Stimulated activated CD8-positive, alpha-beta memory T cell treated with anti-CD3 and anti-CD28 coated beads, Interleukin-12 subunit alpha, Interleukin-12 subunit beta, amount 100 ng/mL, for 24 hours (primary cell): ENCODE data around the gene KDM2A.

ENCODE experiments used
- DNase-seq: peaks from one replicate; pipeline ENCODE4 v3.0.0-alpha.2; 2020; ENCODE audit errors: extremely low read depth

Gene KDM2A

DNA sequence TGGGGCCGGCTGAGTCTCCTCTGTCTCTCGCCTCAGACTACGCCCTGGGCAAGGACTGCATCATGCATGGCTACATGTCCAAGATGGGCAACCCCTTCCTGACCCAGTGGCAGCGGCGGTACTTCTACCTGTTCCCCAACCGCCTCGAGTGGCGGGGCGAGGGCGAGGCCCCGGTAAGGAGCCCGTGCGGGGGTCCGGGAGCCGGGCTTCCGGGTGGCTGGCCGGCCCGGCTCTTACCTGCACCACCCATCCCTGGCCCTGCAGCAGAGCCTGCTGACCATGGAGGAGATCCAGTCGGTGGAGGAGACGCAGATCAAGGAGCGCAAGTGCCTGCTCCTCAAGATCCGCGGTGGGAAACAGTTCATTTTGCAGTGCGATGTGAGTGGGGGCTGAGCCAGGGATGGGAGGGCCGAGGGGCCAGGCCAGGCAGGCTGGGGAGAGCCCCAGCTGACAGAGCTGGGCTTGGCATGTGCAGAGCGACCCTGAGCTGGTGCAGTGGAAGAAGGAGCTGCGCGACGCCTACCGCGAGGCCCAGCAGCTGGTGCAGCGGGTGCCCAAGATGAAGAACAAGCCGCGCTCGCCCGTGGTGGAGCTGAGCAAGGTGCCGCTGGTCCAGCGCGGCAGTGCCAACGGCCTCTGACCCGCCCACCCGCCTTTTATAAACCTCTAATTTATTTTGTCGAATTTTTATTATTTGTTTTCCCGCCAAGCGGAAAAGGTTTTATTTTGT lies 165.9 kb downstream of the KDM2A start:
- no peak for DNase-seq

DNA sequence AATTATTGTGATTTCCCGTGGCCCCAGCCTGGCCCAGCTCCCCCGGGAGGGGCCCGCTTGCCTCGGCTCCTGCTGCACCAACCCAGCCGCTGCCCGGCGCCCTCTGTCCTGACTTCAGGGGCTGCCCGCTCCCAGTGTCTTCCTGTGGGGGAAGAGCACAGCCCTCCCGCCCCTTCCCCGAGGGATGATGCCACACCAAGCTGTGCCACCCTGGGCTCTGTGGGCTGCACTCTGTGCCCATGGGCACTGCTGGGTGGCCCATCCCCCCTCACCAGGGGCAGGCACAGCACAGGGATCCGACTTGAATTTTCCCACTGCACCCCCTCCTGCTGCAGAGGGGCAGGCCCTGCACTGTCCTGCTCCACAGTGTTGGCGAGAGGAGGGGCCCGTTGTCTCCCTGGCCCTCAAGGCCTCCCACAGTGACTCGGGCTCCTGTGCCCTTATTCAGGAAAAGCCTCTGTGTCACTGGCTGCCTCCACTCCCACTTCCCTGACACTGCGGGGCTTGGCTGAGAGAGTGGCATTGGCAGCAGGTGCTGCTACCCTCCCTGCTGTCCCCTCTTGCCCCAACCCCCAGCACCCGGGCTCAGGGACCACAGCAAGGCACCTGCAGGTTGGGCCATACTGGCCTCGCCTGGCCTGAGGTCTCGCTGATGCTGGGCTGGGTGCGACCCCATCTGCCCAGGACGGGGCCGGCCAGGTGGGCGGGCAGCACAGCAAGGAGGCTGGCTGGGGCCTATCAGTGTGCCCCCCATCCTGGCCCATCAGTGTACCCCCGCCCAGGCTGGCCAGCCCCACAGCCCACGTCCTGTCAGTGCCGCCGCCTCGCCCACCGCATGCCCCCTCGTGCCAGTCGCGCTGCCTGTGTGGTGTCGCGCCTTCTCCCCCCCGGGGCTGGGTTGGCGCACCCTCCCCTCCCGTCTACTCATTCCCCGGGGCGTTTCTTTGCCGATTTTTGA lies 166.8 kb downstream of the KDM2A start:
- DNase-seq, result no peak

DNA sequence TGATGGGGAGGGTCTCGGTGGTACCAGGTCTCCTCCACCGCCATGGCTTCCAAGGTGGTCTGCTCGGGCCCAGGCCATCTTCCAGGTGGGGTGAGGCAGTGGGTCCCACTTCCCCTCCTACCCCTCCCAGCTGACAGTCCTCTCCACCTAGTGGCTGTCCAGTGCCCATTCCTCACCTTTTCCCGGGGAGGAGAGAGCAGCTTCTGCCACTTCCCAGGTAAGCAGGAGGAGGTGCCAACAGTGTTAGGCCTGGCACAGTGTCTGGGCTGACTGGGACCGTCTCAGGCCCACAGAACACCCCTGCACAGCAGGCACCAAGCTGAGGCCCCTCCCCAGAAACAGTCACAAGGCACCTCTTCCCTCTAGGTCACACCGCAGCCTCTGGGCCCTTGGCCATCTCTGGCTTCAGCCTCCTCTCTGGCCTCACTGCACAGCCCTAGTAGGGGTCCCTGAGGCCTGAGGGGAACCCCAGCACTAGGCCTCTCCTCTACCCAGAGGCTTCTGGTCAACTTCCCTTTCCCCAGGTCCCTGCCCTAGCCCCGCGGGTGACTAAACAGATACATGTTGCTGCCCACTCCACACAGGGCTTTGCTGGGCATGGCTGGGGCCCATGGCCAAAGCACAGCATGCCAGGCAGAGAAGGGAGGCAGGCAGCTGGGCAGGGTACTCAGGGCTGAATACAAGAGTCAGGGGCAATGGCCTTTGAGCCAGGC lies 167.7 kb downstream of the KDM2A start:
- no peak for DNase-seq

DNA sequence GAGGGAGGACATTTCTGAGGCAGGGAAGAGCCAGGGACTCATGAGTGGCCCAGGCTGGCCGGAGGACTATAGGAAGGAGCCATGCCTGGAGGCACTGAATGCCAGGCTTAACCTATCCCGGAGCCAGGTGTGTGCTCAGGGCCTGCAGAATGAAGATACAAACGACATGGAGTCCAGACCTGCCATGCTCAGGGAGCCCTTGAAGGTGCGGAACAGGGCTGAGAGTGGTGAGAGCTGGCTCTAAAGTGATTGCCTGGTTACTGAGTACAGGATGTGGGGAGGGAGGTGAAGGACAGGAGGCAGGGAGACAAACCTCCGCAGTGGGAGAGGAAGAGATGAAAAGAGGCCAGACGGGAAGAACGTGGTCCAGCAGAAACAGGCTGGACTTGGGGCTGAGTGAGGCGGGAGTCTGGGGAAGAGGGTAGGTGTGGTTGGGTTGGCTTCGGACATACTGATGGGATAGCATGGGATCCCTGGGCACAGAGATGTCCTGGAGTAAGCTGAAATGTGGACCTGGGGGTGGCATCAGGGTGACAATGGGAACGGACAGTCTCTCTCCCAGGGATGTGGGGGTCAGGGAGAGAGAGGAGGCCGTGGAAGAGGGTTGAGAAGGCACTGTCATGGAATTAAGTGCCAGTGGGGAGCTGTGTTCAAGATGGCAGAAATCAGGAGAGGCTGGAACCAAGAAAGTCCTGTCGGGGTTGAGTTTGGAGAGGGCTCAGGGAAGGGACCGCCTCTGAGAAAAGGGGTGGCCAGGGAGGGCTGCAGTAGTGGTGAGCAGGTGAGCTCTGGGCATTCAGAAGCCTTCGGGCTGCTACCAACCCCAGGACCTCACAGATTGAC lies 168.5 kb downstream of the KDM2A start:
- no peak for DNase-seq

DNA sequence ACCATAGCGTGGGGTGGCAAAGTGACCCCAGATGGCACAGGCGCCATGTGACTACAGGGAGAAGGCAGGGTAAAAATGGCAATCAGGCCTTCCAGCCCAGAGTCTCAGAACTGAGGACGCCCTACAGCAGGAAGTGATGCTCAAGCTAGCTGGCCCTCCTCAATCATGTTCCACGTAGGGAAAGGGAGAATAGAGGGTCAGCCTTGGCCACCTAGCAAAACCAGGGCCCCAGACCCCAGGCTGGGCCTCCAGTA lies 169.1 kb downstream of the KDM2A start:
- no peak for DNase-seq

DNA sequence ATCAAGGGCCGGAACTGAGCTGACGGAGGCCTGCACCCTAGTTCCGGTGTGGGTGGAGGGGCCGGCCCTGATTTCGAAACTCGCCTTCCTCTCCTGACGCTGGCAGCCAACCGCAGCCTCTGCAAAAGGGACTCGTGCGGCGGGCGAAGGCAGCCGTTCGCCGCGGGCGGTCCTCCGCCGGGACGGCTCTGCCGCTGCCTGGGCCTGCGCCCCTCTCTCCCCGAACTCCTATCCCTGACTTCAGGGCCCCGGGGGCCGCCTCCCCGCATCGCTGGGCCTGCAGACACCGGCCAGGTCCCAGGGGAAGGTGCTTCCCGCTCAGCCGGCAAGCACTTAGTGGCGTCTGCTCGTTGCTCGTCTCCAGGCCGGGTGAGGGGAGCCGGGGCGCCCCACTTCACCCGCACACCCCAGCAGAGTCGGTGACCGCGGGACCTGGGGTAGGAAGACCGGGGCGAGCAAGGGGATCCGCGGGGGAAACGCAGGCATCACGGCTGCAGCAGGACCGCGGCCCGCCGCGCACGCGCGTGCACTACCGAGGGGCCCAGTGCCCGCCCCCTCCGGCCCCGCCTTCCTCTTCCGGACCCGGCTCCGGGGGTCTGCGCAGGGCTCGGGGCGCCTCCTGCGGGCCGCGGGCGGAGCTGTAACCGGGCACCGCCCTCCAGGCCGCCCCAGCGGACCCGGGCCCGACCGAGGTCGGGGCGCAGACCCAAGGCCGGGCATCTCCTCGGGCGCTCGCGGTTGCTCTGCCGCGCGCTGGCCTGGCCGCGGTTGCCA lies 169.6 kb downstream of the KDM2A start:
- DNase-seq, result peak; percentile 78

DNA sequence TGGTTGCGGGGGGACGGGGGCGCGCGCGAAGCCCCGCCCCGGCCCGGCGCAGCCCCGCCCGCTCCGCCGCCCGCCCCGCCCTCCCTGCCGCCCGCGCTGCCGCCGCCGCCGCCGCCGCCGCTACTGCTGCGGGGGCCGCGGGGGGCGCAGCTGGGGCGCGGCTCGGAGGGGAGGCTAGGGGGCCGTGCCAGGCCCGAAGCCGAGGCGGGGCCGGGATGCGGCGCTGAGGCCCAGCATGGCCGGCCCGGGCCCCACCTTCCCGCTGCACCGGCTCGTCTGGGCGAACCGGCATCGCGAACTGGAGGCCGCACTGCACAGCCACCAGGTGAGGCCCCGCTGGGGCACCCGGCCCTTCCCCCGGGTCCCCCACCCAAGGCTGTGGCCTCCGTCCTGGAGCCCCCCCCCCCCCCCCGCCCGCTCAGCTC lies 170.2 kb downstream of the KDM2A start, which contains the start of gene ANKRD13D:
TSS of gene ANKRD13D (plus strand) at position 78 of the 425 bp plus-strand sequence. CDS start at position 236, 158 bp downstream.
- DNase-seq, result no peak

DNA sequence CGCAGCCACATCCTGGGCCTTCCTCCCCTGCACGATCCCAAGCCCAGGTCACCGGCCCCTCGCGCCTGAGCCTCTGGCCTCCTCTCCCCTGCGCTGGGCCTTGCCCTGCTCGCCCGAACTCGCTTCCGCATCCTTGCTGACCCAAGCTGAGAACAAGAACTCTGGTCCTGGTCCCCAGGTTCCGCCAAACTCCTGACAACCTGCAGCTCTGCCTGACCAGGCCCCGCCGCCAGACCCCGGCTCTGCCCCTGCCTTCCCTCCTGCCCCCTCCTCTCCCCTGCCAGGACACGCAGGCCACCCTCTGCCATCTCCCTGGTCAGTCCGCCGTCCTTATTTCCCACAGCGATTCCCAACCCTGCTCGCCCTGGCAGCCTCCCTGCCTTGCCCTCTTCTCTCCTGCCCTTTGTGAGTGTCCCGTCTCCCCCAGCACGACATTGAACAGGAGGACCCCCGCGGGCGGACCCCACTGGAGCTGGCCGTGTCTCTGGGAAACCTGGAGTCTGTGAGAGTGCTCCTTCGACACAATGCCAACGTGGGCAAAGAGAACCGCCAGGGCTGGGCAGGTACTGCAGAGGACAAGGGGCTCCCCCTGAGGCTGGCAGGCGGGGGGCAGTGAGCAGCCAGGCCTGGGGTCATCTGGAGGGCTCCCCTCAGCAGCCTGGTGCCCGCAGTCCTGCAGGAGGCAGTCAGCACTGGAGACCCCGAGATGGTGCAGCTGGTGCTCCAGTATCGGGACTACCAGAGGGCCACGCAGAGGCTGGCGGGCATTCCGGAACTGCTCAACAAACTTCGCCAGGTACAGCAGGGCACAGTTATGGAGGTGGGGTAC lies 170.8 kb downstream of the KDM2A start:
- DNase-seq, result no peak

DNA sequence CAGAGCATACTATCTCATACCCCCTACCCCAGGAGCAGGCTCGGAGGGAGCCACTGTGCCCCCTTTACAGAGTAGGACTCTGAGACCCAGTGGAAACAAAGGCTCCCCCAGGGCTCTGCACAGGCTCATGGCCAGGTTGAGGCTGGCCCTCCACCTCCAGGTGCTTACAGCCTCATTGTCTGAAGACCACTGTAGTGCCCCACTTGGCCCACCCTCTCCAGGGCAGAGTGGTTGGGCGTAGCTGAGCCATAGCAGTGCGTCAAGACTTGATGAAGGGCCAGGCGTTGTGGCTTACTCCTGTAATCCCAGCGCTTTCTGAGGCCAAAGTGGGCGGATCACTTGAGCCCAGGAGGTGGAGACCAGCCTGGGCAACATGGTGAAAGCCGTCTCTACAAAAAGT lies 171.7 kb downstream of the KDM2A start:
- no peak for DNase-seq

DNA sequence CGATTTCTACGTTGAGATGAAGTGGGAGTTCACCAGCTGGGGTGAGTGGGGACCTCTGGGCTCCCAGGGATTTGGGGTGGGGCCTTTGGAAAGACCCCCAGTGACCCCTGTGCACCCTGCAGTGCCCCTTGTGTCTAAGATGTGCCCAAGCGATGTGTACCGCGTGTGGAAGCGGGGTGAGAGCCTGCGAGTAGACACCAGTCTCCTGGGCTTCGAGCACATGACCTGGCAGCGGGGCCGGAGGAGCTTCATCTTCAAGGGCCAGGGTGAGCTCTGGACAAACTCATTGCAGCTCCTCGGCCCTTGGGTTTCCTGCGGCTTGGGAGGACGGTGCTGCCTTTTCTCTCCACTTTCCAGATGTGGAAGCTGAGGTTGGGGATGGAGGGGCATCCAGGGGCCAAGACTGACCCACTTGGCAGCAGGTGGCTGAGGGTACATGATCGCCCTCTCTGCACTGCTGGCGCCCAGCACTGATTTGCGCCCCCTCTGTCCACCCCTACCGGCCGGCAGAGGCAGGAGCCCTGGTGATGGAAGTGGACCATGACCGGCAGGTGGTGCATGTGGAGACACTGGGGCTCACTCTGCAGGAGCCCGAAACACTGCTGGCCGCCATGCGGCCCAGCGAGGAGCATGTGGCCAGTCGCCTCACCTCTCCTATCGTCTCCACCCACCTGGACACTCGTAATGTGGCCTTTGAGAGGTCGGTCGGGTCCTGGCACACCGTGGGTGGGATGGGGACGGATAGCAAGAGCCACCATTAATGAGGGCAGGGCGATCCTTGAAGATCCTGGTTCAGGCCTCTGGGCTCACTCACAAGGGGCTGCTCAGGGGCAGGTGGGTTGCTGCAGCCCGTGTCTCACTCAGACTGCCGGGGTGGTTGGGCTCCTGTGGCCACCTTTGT lies 172.7 kb downstream of the KDM2A start:
- no peak for DNase-seq

DNA sequence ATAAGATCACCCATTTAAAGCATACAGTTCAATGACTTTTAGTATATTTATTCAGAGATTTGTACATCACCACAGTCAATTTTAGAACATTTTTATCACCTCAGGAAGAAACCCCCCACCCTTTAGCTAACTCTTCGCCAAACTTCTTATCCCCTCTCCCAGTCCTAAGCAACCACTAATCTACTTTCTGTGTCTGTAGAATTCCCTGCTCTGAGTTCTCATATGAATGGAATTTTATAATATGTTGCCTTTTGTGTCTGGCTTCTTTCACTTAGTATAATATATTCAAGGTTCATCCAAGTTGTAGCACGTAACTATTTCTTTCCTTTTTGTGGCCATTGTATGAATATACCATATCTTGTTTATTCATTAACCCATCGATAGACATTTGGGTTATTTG lies 173.6 kb downstream of the KDM2A start:
- DNase-seq, result no peak

DNA sequence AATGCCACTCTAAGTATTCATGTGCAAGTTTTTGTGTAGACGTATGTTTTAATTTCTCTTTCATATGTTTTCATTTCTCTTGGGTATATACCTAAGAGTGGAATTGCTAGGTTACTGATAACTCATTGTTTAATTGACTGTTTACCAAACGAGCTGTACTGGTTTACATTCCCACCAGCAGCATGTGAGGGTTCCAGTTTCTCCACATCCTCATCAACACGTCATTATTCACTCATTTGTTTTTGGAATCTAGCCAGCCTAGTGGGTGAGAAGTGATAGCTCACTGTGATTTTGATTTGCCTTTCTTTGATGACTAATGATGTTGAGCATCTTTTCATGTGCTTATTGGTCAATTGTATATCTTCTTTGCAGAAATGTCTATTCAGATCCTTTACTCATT lies 174.0 kb downstream of the KDM2A start:
- DNase-seq, result no peak

DNA sequence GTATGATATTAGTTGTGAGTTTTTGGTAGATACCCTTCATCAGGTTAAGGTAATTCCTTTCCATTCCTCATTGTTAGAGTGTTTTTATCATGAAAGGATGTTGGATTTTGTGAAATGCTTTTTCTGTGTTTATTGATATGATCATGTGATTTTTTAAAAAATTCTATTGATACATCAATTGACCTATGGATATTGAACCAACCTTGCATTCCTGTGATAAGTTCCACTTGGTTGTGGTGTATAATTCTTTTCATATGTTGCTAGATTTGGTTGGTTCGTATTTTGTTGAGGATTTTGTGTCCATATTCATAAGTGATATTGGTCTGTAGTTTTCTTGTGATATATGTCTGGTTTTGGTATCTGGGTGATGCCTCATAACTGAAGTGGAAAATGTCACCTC lies 176.8 kb downstream of the KDM2A start:
- DNase-seq, result no peak

DNA sequence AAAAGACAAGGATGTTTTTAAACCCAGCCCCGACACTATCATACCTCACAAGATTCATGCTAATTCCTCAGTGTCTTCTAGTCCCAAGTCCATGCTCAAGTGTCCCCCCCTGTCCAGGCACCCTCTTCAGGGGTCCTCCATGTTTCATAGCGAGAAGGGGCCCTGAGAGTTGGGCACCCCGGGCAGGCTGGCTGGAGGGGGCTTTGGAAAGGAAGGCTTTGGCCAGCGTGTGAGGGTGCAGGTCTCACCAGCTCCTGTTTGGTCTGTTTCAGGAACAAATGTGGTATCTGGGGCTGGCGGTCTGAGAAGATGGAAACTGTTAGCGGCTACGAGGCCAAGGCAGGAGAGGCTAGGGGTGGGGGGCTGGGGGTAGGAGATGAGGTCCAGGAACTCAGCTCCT lies 179.7 kb downstream of the KDM2A start:
- DNase-seq, result no peak

DNA sequence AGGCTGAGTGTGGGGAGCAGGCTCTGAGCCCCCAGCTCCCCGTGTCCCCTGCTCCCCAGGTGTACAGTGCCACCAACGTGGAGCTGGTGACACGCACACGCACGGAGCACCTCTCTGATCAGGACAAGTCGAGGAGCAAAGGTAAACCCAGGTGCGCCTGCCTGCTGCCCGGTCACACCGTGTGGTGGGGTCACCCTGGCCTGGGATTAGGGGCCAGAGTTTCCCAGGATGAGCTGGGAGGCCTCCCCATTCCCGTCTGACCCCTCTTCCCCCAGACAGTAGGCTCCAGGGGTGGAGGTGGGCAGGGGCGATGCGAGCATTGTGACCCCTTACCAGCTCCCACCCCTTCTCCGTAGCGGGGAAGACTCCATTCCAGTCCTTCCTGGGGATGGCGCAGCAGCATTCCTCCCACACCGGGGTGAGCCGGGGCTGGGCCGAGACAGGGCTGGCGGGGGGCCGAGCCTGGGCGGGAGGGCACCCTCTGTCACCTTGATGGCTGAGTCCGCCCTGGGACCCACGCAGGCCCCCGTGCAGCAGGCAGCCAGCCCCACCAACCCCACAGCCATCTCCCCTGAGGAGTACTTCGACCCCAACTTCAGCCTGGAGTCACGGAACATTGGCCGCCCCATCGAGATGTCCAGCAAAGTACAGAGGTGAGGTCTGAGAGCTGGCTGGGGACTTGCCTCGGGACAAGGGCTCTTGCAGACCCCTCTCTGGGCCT lies 180.6 kb downstream of the KDM2A start:
- DNase-seq, result no peak

DNA sequence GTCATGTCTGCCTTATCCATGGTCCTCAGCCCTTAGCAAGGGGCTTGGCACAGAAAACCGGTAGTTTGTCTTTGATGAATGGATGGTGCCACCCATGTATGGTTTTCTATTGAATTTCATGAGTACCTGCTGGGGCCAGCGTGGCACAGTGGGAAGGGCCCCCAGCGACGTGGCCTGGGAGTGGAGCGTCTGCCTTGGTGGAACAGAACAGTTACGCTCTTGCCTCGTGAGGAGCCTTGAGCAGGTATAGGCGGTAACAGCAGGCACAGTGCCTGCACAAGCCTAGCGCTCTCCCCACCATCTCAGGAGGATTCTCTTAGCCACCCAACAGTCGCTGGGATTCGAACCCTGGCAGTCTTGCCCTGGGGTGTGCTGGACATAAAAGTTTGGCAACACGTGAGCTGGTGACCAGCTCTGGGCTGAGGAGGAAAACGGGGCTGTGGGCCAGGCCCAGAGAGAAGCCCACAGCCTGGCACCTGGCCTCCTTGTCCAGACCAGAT lies 181.2 kb downstream of the KDM2A start:
- DNase-seq, result no peak

DNA sequence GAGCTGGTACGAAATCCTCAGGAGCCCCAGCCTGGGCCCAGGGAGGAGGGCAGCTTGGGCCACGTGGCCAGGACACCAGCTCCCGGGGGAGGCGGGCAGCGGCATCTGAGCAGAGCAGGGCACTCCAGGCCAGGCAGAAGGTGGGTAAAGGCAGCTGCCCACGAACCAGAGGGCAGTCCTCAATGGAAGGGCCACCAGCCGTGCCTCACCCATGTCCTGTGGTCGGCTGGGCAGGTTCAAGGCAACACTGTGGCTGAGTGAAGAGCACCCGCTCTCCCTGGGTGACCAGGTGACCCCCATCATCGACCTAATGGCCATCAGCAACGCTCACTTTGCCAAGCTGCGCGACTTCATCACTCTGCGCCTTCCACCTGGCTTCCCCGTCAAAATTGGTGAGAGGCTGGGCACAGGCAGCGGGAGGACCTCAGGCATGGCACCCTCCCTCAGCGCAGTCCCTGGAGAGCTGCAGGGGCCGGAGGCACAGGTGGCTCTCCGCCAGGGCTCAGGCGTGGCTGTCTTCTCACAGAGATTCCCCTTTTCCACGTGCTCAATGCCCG lies 181.8 kb downstream of the KDM2A start:
- no peak for DNase-seq
